Parathyroid adenoma (tissue), 2 donors: ENCODE data around the gene INSM2.

Source experiments
- H2AFZ ChIP-seq: fragments of 300-600 bp; sonication (generic); one replicate; pipeline ENCODE4 v1.7.0; 2017; ENCODE audit warnings: antibody characterized with exemption, mild to moderate bottlenecking
- H3K27ac ChIP-seq: fragments of 300-600 bp; sonication (generic); one replicate; pipeline ENCODE4 v1.7.0; 2017
- H3K27me3 ChIP-seq: fragments of 300-600 bp; sonication (generic); one replicate; pipeline ENCODE4 v1.7.0; 2017; ENCODE audit warnings: low read length; ENCODE audit not compliant: control insufficient read depth, insufficient read depth
- H3K36me3 ChIP-seq: fragments of 300-600 bp; sonication (generic); one replicate; pipeline ENCODE4 v1.7.0; 2017; ENCODE audit warnings: low read length; ENCODE audit not compliant: control insufficient read depth, insufficient read depth
- H3K4me1 ChIP-seq: fragments of 300-600 bp; sonication (generic); one replicate; pipeline ENCODE4 v1.7.0; 2017; ENCODE audit warnings: control low read depth
- H3K4me2 ChIP-seq: fragments of 300-600 bp; sonication (generic); one replicate; pipeline ENCODE4 v1.7.0; 2017; ENCODE audit warnings: low read length
- H3K4me3 ChIP-seq: fragments of 300-600 bp; sonication (generic); one replicate; pipeline ENCODE4 v1.7.0; 2017; ENCODE audit warnings: low read depth, low read length
- H3K79me2 ChIP-seq: fragments of 300-600 bp; sonication (generic); one replicate; pipeline ENCODE4 v1.7.0; 2017; ENCODE audit warnings: control low read depth
- H3K9ac ChIP-seq: fragments of 300-600 bp; sonication (generic); one replicate; pipeline ENCODE4 v1.7.0; 2017; ENCODE audit warnings: mild to moderate bottlenecking
- H3K9me3 ChIP-seq: fragments of 300-600 bp; sonication (generic); one replicate; pipeline ENCODE4 v1.7.0; 2017; ENCODE audit warnings: low read length; ENCODE audit not compliant: control insufficient read depth
- CTCF ChIP-seq: fragments of 300-600 bp; sonication (generic); IDR thresholded peaks from one replicate; pipeline ENCODE4 v1.7.0; 2017; ENCODE audit warnings: antibody characterized with exemption, mild to moderate bottlenecking
- donor health status: primary hyperparathyroidism.

The INSM2 gene

GRCh38 chr14:35512765-35513164, 21.2 kb upstream of the INSM2 start:
- no peaks in the 10 kb centered on the region for H3K36me3 ChIP-seq
- H3K9ac ChIP-seq, result no peak overlapping the region
- H3K27ac ChIP-seq, result no peak overlapping the region
- H3K9me3 ChIP-seq, result no peaks in the 10 kb centered on the region
- no peaks in the 10 kb centered on the region for H3K4me1 ChIP-seq
- no peak overlapping the region for H3K4me2 ChIP-seq
- H3K79me2 ChIP-seq, result no peaks in the 10 kb centered on the region
- H2AFZ ChIP-seq, result no peak overlapping the region
- H3K4me3 ChIP-seq, result no peak overlapping the region
- TF ChIP-seq CTCF, result no peak
- H3K27me3 ChIP-seq, result no peaks in the 10 kb centered on the region

GRCh38 chr14:35515916-35516315, 18.0 kb upstream of the INSM2 start:
- Histone ChIP-seq H3K79me2 (no peaks in the 10 kb centered on the region), H3K4me2 (no peak overlapping the region), H3K4me1 (no peaks in the 10 kb centered on the region), H3K27me3 (no peaks in the 10 kb centered on the region), H3K4me3 (no peak overlapping the region), H3K9ac (no peak overlapping the region), H2AFZ (no peak overlapping the region), H3K27ac (no peak overlapping the region), H3K9me3 (no peaks in the 10 kb centered on the region), H3K36me3 (no peaks in the 10 kb centered on the region)
- no peak for TF ChIP-seq CTCF

GRCh38 chr14:35519986-35520385, 14.0 kb upstream of the INSM2 start:
- Histone ChIP-seq H3K4me2 (no peak overlapping the region), H2AFZ (no peak overlapping the region), H3K4me3 (no peak overlapping the region), H3K36me3 (no peaks in the 10 kb centered on the region), H3K4me1 (no peaks in the 10 kb centered on the region), H3K9me3 (no peaks in the 10 kb centered on the region), H3K9ac (no peak overlapping the region), H3K79me2 (no peaks in the 10 kb centered on the region), H3K27me3 (no peaks in the 10 kb centered on the region), H3K27ac (no peak overlapping the region)
- no peak for TF ChIP-seq CTCF

- TF ChIP-seq CTCF, result no peak
These were observed 8.3 kb upstream of the INSM2 start for GRCh38 chr14:35525695-35526094.

GRCh38 chr14:35526962-35527361, 7.0 kb upstream of the INSM2 start:
- Histone ChIP-seq H2AFZ (no peak overlapping the region), H3K4me1 (no peaks in the 10 kb centered on the region), H3K27me3 (no peaks in the 10 kb centered on the region), H3K9ac (no peak overlapping the region), H3K9me3 (no peaks in the 10 kb centered on the region), H3K27ac (no peak overlapping the region), H3K79me2 (no peaks in the 10 kb centered on the region), H3K36me3 (no peaks in the 10 kb centered on the region), H3K4me2 (no peak overlapping the region), H3K4me3 (no peak overlapping the region)
- no peak for TF ChIP-seq CTCF

More at GRCh38 chr14:35525695-35526094, 8.3 kb upstream of the INSM2 start:
- Histone ChIP-seq H3K27ac (no peak overlapping the region), H2AFZ (no peak overlapping the region), H3K27me3 (no peaks in the 10 kb centered on the region), H3K4me2 (no peak overlapping the region), H3K4me3 (no peak overlapping the region), H3K9ac (no peak overlapping the region), H3K36me3 (no peaks in the 10 kb centered on the region), H3K9me3 (no peaks in the 10 kb centered on the region), H3K4me1 (no peaks in the 10 kb centered on the region), H3K79me2 (no peaks in the 10 kb centered on the region)
